ENCODE measurements around the gene TMC6.
"Not testable (repeated sequence)": the region's sequence is repeated elsewhere in the genome, so short reads cannot be mapped to it uniquely, and the experiment has no call there.

TMC6 gene

GRCh38 chr17:78111016-78111726 is 17.4 kb downstream of the TMC6 start:
- DNase-seq (ENCODE audit: low read depth, low spot score): no peak

GRCh38 chr17:78110363-78111015 is 18.1 kb downstream of the TMC6 start:
- no peak for DNase-seq (ENCODE audit: low read depth, low spot score)

- no peak for DNase-seq (ENCODE audit: low read depth, low spot score)
These were observed 19.1 kb downstream of the TMC6 start for GRCh38 chr17:78109489-78109761.

- no peak for DNase-seq (ENCODE audit: low read depth, low spot score)
These were observed 19.6 kb downstream of the TMC6 start for GRCh38 chr17:78108726-78109488.

GRCh38 chr17:78107976-78108725 is 20.4 kb downstream of the TMC6 start:
- no peak for DNase-seq (ENCODE audit: low read depth, low spot score)

GRCh38 chr17:78107457-78107856 is 21.1 kb downstream of the TMC6 start:
- DNase-seq (ENCODE audit: low read depth, low spot score): no peak

- DNase-seq (ENCODE audit: low read depth, low spot score): no peak
These were observed 22.3 kb downstream of the TMC6 start for GRCh38 chr17:78106211-78106610.

- DNase-seq (ENCODE audit: low read depth, low spot score): no peak
These were observed 23.0 kb downstream of the TMC6 start for GRCh38 chr17:78105551-78105950.

GRCh38 chr17:78105101-78105500 is 23.5 kb downstream of the TMC6 start:
- DNase-seq (ENCODE audit: low read depth, low spot score): no peak

GRCh38 chr17:78104540-78104941 is 24.0 kb downstream of the TMC6 start:
- no peak for DNase-seq (ENCODE audit: low read depth, low spot score)

GRCh38 chr17:78103311-78103710 is 25.2 kb downstream of the TMC6 start:
- DNase-seq (ENCODE audit: low read depth, low spot score): no peak

- DNase-seq (ENCODE audit: low read depth, low spot score): no peak
These were observed 27.0 kb downstream of the TMC6 start for GRCh38 chr17:78101542-78101941.

GRCh38 chr17:78101112-78101511 is 27.4 kb downstream of the TMC6 start:
- DNase-seq (ENCODE audit: low read depth, low spot score): no peak

- DNase-seq (ENCODE audit: low read depth, low spot score): no peak
These were observed 32.5 kb downstream of the TMC6 start for GRCh38 chr17:78096093-78096492.

- no peak for DNase-seq (ENCODE audit: low read depth, low spot score)
These were observed 33.5 kb downstream of the TMC6 start for GRCh38 chr17:78095035-78095434.

- no peak for DNase-seq (ENCODE audit: low read depth, low spot score)
These were observed 35.7 kb downstream of the TMC6 start for GRCh38 chr17:78092794-78093324.

- no peak for DNase-seq (ENCODE audit: low read depth, low spot score)
These were observed 38.8 kb downstream of the TMC6 start for GRCh38 chr17:78089576-78090281.

GRCh38 chr17:78088529-78088928 is 40.0 kb downstream of the TMC6 start:
- no peak for DNase-seq (ENCODE audit: low read depth, low spot score)

GRCh38 chr17:78086740-78087139 is 41.8 kb downstream of the TMC6 start:
- no peak for DNase-seq (ENCODE audit: low read depth, low spot score)

GRCh38 chr17:78082988-78083387 is 45.6 kb downstream of the TMC6 start:
- DNase-seq (ENCODE audit: low read depth, low spot score): no peak

- not testable (repeated sequence) for DNase-seq (ENCODE audit: low read depth, low spot score)
These were observed 46.1 kb downstream of the TMC6 start for GRCh38 chr17:78082355-78082872.
